OCI-LY3 (cell line): ENCODE measurements around the gene PDCD2L.
"Not testable (repeated sequence)": the region's sequence is repeated elsewhere in the genome, so short reads cannot be mapped to it uniquely, and the experiment has no call there.

Experiments used
- H2AFZ ChIP-seq: fragments of 200-600, 300-600 bp; shearing (Covaris generic); 2 replicates; pipeline ENCODE4 v1.6.0; 2014; ENCODE audit warnings: antibody characterized with exemption, low read depth, low read length
- H3K27ac ChIP-seq: fragments of 200-600, 300-600 bp; sonication (generic); 2 replicates; pipeline ENCODE4 v1.5.1; 2014; ENCODE audit warnings: mild to moderate bottlenecking, low read length, moderate library complexity, mixed read lengths
- H3K27me3 ChIP-seq: fragments of 200-600, 300-600 bp; sonication (generic); 2 replicates; pipeline ENCODE4 v1.6.1; 2014; ENCODE audit warnings: low read depth, low read length, mixed read lengths
- H3K36me3 ChIP-seq: fragments of 200-600, 300-600 bp; sonication (generic); replicated peaks from 2 replicates; pipeline ENCODE3; 2014; ENCODE audit warnings: low read depth, low read length, mixed read lengths
- H3K4me1 ChIP-seq: fragments of 300-600, 200-600 bp; sonication (generic); 2 replicates; pipeline ENCODE4 v1.6.1; 2014; ENCODE audit warnings: low read length, mixed read lengths
- H3K4me2 ChIP-seq: fragments of 200-600, 300-600 bp; sonication (generic); 2 replicates; pipeline ENCODE4 v1.6.1; 2014; ENCODE audit warnings: low read length, mixed read lengths
- H3K4me3 ChIP-seq: fragments of 300-600, 200-600 bp; sonication (generic); 2 replicates; pipeline ENCODE4 v1.5.1; 2014; ENCODE audit warnings: antibody characterized with exemption, mild to moderate bottlenecking, low read length, moderate library complexity
- H3K79me2 ChIP-seq: fragments of 300-600, 200-600 bp; shearing (Covaris generic); 2 replicates; pipeline ENCODE4 v1.6.1; 2014; ENCODE audit warnings: mild to moderate bottlenecking, low read length, mixed read lengths
- H3K9ac ChIP-seq: fragments of 300-600, 200-600 bp; shearing (Covaris generic); 2 replicates; pipeline ENCODE4 v1.6.0; 2014; ENCODE audit warnings: mild to moderate bottlenecking, low read length, moderate library complexity
- H3K9me3 ChIP-seq: fragments of 200-600, 300-600 bp; shearing (Covaris generic); 2 replicates; pipeline ENCODE4 v1.6.1; 2014; ENCODE audit warnings: low read length, mixed read lengths; ENCODE audit not compliant: insufficient read depth
- H4K20me1 ChIP-seq: fragments of 200-600, 300-600 bp; sonication (generic); 2 replicates; pipeline ENCODE4 v1.6.1; 2016; ENCODE audit warnings: low read length, mixed read lengths; ENCODE audit not compliant: insufficient read depth
- CTCF ChIP-seq: fragments of 200-600, 300-600 bp; sonication (generic); IDR thresholded peaks from 2 replicates; pipeline ENCODE4 v1.5.1; 2014; ENCODE audit warnings: antibody characterized with exemption, low read length, low read depth
- EZH2phosphoT487 ChIP-seq: fragments of 200-600 bp; shearing (Covaris generic); IDR thresholded peaks from 2 replicates; pipeline ENCODE4 v1.6.1; 2018; ENCODE audit warnings: antibody characterized with exemption, mixed run types, low read depth

The PDCD2L gene

GRCh38 chr19:34399886-34400285 is 4.3 kb upstream of the PDCD2L start:
- no peak overlapping the region for H3K9ac ChIP-seq
- no peak overlapping the region for H3K4me3 ChIP-seq
- no peak overlapping the region for H3K27ac ChIP-seq
- H3K79me2 ChIP-seq = peaks cover 8% of the 10 kb centered on the region
- H3K27me3 ChIP-seq = no peaks in the 10 kb centered on the region
- H3K4me2 ChIP-seq = no peak overlapping the region
- peaks cover 48% of the 10 kb centered on the region for H3K36me3 ChIP-seq
- peaks cover 15% of the 10 kb centered on the region; the same call in 1 of the 2 replicates for H4K20me1 ChIP-seq
- TF ChIP-seq CTCF (no peak), EZH2phosphoT487 (no peak)
- no peak overlapping the region for H2AFZ ChIP-seq
- H3K9me3 ChIP-seq = no peaks in the 10 kb centered on the region
- H3K4me1 ChIP-seq = no peaks in the 10 kb centered on the region

GRCh38 chr19:34400844-34401243 is 3.4 kb upstream of the PDCD2L start:
- H3K36me3 ChIP-seq = peaks cover 46% of the 10 kb centered on the region
- 0 out of 2 replicates have a peak, but pooled peaks cover 11% of the 10 kb centered on the region for H4K20me1 ChIP-seq

GRCh38 chr19:34402074-34402600 is 2.1 kb upstream of the PDCD2L start:
- no peak overlapping the region for H3K9ac ChIP-seq
- H3K27ac ChIP-seq = 0 out of 2 replicates have a peak overlapping the region, but pooled peaks have one; percentile 1
- H2AFZ ChIP-seq = no peak overlapping the region
- H4K20me1 ChIP-seq = 0 out of 2 replicates have a peak, but pooled peaks cover 10% of the 10 kb centered on the region
- TF ChIP-seq EZH2phosphoT487 (no peak), CTCF (no peak)
- H3K4me3 ChIP-seq = no peak overlapping the region
- H3K27me3 ChIP-seq = no peaks in the 10 kb centered on the region
- no peaks in the 10 kb centered on the region for H3K9me3 ChIP-seq
- peaks cover 30% of the 10 kb centered on the region for H3K79me2 ChIP-seq
- H3K36me3 ChIP-seq = peaks cover 36% of the 10 kb centered on the region
- peaks cover 9% of the 10 kb centered on the region; the same call in 1 of the 2 replicates for H3K4me1 ChIP-seq
- H3K4me2 ChIP-seq = no peak overlapping the region

More at GRCh38 chr19:34400844-34401243, 3.4 kb upstream of the PDCD2L start:
- H3K27me3 ChIP-seq, H2AFZ ChIP-seq, H3K4me1 ChIP-seq, H3K27ac ChIP-seq, H3K9ac ChIP-seq, H3K4me3 ChIP-seq, H3K4me2 ChIP-seq, H3K9me3 ChIP-seq: not testable (repeated sequence)
- H3K79me2 ChIP-seq = peaks cover 17% of the 10 kb centered on the region

GRCh38 chr19:34403784-34404108 is 453 bp upstream of the PDCD2L start:
- H4K20me1 ChIP-seq = 0 out of 2 replicates have a peak, but pooled peaks cover 9% of the 10 kb centered on the region
- H3K9ac ChIP-seq = peak overlapping the region; percentile 53
- peak overlapping the region; percentile 81 for H3K4me2 ChIP-seq
- H3K4me3 ChIP-seq = peak overlapping the region; percentile 95
- peaks cover 30% of the 10 kb centered on the region for H3K36me3 ChIP-seq
- no peak for TF ChIP-seq EZH2phosphoT487
- TF ChIP-seq CTCF = no peak
- H3K79me2 ChIP-seq = peaks cover 46% of the 10 kb centered on the region
- H3K27ac ChIP-seq = peak overlapping the region; percentile 18
- no peaks in the 10 kb centered on the region for H3K9me3 ChIP-seq
- H3K4me1 ChIP-seq = peaks cover 24% of the 10 kb centered on the region
- no peaks in the 10 kb centered on the region for H3K27me3 ChIP-seq
- peak overlapping the region; percentile 74 for H2AFZ ChIP-seq
